Measurements from ENCODE around the gene HOXD8.

HOXD8 gene

GRCh38 chr2:176174824-176175708 is 45.6 kb downstream of the HOXD8 start:
- DNase-seq = no peak

- DNase-seq = no peak
Observed at GRCh38 chr2:176175709-176176607, 46.5 kb downstream of the HOXD8 start.

GRCh38 chr2:176177580-176178037 is 48.1 kb downstream of the HOXD8 start:
- DNase-seq = no peak

- peak; percentile 84 for DNase-seq
Observed at GRCh38 chr2:176178038-176178756, 48.7 kb downstream of the HOXD8 start.

- DNase-seq = no peak
Observed at GRCh38 chr2:176178757-176179295, 49.3 kb downstream of the HOXD8 start.

GRCh38 chr2:176181551-176181950 is 52.0 kb downstream of the HOXD8 start:
- DNase-seq = no peak

All from NCI-H2171 treated with DMSO at 0.1 percent for 48 hours (cell line).